A549 (cell line): ENCODE measurements around the gene RBP3.

ENCODE experiments used
- CTCF ChIP-seq: fragments of >200 bp; sonication (Bioruptor Twin); formaldehyde crosslinking; IDR thresholded peaks from 3 replicates; pipeline ENCODE4 v1.5.1; 2016
- GATA3 ChIP-seq: IDR thresholded peaks from 2 replicates; pipeline ENCODE4 v1.6.1; 2012; ENCODE audit warnings: borderline replicate concordance
- KDM1A ChIP-seq: fragments of 200-600 bp; sonication (generic); IDR thresholded peaks from 2 replicates; pipeline ENCODE4 v1.6.1; 2016; ENCODE audit warnings: low read depth, mild to moderate bottlenecking
- MAX ChIP-seq: IDR thresholded peaks from 2 replicates; pipeline ENCODE4 v1.6.1; 2012
- POLR2A ChIP-seq: IDR thresholded peaks from 2 replicates; pipeline ENCODE4 v1.6.1; 2012; ENCODE audit warnings: mild to moderate bottlenecking, low read length

- no peak for TF ChIP-seq POLR2A
- no peak for TF ChIP-seq KDM1A
- no peak for TF ChIP-seq CTCF
- TF ChIP-seq GATA3, result no peak
- TF ChIP-seq MAX, result no peak
These were observed 35.3 kb downstream of the RBP3 start for GRCh38 chr10:47383261-47384147.
